MM.1S (cell line): ENCODE results near the gene SYNRG.

Source experiments
- DNase-seq: peaks from one replicate; pipeline ENCODE4 v3.0.0-alpha.2; 2015
- H2AFZ ChIP-seq: fragments of 300-600 bp; sonication (generic); 2 replicates; pipeline ENCODE4 v1.6.0; 2016; ENCODE audit warnings: antibody characterized with exemption, low read length
- H3F3A ChIP-seq: fragments of 300-600 bp; sonication (generic); 2 replicates; pipeline ENCODE4 v1.6.1; 2016; ENCODE audit warnings: mild to moderate bottlenecking, antibody characterized with exemption, low read length, moderate library complexity, mixed read lengths; ENCODE audit not compliant: insufficient read depth
- H3K27ac ChIP-seq: fragments of 300-600 bp; sonication (generic); 2 replicates; pipeline ENCODE4 v1.5.1; 2016; ENCODE audit warnings: mild to moderate bottlenecking, low read length
- H3K27me3 ChIP-seq: fragments of 300-600 bp; sonication (generic); replicated peaks from 2 replicates; pipeline ENCODE4 v1.6.0; 2016; ENCODE audit warnings: low read length; ENCODE audit not compliant: insufficient read depth
- H3K36me3 ChIP-seq: fragments of 300-600 bp; sonication (generic); replicated peaks from 2 replicates; pipeline ENCODE4 v1.6.1; 2016; ENCODE audit warnings: mild to moderate bottlenecking, low read length, mixed read lengths; ENCODE audit not compliant: insufficient read depth
- H3K4me1 ChIP-seq: fragments of 300-600 bp; sonication (generic); 2 replicates; pipeline ENCODE4 v1.6.1; 2016; ENCODE audit warnings: low read length, mixed read lengths
- H3K4me2 ChIP-seq: fragments of 300-600 bp; sonication (generic); 2 replicates; pipeline ENCODE4 v1.6.0; 2016; ENCODE audit warnings: low read depth, low read length
- H3K4me3 ChIP-seq: fragments of 300-600 bp; sonication (generic); 2 replicates; pipeline ENCODE4 v1.5.1; 2016; ENCODE audit warnings: low read length, mixed read lengths
- H3K79me2 ChIP-seq: fragments of 300-600 bp; sonication (generic); 2 replicates; pipeline ENCODE4 v1.6.1; 2016; ENCODE audit warnings: mixed run types, low read length, mixed read lengths
- H3K9ac ChIP-seq: fragments of 300-600 bp; sonication (generic); 2 replicates; pipeline ENCODE4 v1.6.1; 2016; ENCODE audit warnings: low read length, mixed read lengths
- H3K9me2 ChIP-seq: fragments of 300-600 bp; sonication (generic); replicated peaks from 2 replicates; pipeline ENCODE4 v1.6.1; 2016; ENCODE audit warnings: mild to moderate bottlenecking, low read length, mixed read lengths; ENCODE audit not compliant: insufficient read depth
- H3K9me3 ChIP-seq: fragments of 300-600 bp; sonication (generic); replicated peaks from 2 replicates; pipeline ENCODE4 v1.6.1; 2016; ENCODE audit warnings: mild to moderate bottlenecking, low read length, mixed read lengths; ENCODE audit not compliant: insufficient read depth
- H4K20me1 ChIP-seq: fragments of 300-600 bp; sonication (generic); 2 replicates; pipeline ENCODE4 v1.6.1; 2016; ENCODE audit warnings: mild to moderate bottlenecking, low read length, moderate library complexity, mixed read lengths; ENCODE audit not compliant: insufficient read depth
- EZH2 ChIP-seq: fragments of 300-600 bp; sonication (generic); optimal IDR thresholded peaks from 2 replicates; pipeline ENCODE3; 2017; ENCODE audit warnings: low read depth, mild to moderate bottlenecking, antibody characterized with exemption, low read length, mixed read lengths
- EZH2phosphoT487 ChIP-seq: fragments of 300-600 bp; sonication (generic); IDR thresholded peaks from 2 replicates; pipeline ENCODE4 v1.6.1; 2018; ENCODE audit warnings: antibody characterized with exemption, low read length
- TF ChIP-seq, protein P1 (sequence below): fragments of 300-600 bp; sonication (generic); IDR thresholded peaks from 2 replicates; pipeline ENCODE4 v1.5.1; 2016; ENCODE audit warnings: antibody characterized with exemption, low read length, mixed read lengths

The SYNRG gene

GRCh38 chr17:37520174-37520573, 89.0 kb downstream of the SYNRG start:
- Histone ChIP-seq H3K4me3 (no peak overlapping the region), H3K36me3 (peaks cover 4% of the 10 kb centered on the region), H3K27me3 (no peaks in the 10 kb centered on the region), H3F3A (no peaks in the 10 kb centered on the region; the same call in 1 of the 2 replicates), H3K9me3 (no peaks in the 10 kb centered on the region), H3K4me2 (no peak overlapping the region), H4K20me1 (no peaks in the 10 kb centered on the region), H3K79me2 (no peaks in the 10 kb centered on the region), H3K4me1 (no peaks in the 10 kb centered on the region), H3K27ac (no peak overlapping the region), H3K9me2 (no peaks in the 10 kb centered on the region), H2AFZ (no peak overlapping the region), H3K9ac (no peak overlapping the region)
- TF ChIP-seq EZH2phosphoT487 = no peak
- TF ChIP-seq EZH2 = no peak
- TF ChIP-seq, protein P1, sequence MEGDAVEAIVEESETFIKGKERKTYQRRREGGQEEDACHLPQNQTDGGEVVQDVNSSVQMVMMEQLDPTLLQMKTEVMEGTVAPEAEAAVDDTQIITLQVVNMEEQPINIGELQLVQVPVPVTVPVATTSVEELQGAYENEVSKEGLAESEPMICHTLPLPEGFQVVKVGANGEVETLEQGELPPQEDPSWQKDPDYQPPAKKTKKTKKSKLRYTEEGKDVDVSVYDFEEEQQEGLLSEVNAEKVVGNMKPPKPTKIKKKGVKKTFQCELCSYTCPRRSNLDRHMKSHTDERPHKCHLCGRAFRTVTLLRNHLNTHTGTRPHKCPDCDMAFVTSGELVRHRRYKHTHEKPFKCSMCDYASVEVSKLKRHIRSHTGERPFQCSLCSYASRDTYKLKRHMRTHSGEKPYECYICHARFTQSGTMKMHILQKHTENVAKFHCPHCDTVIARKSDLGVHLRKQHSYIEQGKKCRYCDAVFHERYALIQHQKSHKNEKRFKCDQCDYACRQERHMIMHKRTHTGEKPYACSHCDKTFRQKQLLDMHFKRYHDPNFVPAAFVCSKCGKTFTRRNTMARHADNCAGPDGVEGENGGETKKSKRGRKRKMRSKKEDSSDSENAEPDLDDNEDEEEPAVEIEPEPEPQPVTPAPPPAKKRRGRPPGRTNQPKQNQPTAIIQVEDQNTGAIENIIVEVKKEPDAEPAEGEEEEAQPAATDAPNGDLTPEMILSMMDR = no peak
- DNase-seq = no peak

GRCh38 chr17:37519251-37519985, 89.8 kb downstream of the SYNRG start:
- Histone ChIP-seq H3K27me3 (no peaks in the 10 kb centered on the region), H3F3A (no peaks in the 10 kb centered on the region; the same call in 1 of the 2 replicates), H4K20me1 (no peaks in the 10 kb centered on the region), H3K9me2 (no peaks in the 10 kb centered on the region), H2AFZ (no peak overlapping the region), H3K9me3 (no peaks in the 10 kb centered on the region), H3K4me3 (no peak overlapping the region), H3K27ac (no peak overlapping the region), H3K4me2 (no peak overlapping the region), H3K36me3 (peaks cover 4% of the 10 kb centered on the region), H3K9ac (no peak overlapping the region), H3K79me2 (no peaks in the 10 kb centered on the region), H3K4me1 (no peaks in the 10 kb centered on the region)
- no peak for DNase-seq
- TF ChIP-seq EZH2 = no peak
- TF ChIP-seq, protein P1 = no peak
- no peak for TF ChIP-seq EZH2phosphoT487

- no peaks in the 10 kb centered on the region for H3K4me1 ChIP-seq
- no peak for DNase-seq
- no peaks in the 10 kb centered on the region for H4K20me1 ChIP-seq
- no peaks in the 10 kb centered on the region for H3K27me3 ChIP-seq
- no peak overlapping the region for H3K4me3 ChIP-seq
- no peaks in the 10 kb centered on the region; the same call in 1 of the 2 replicates for H3F3A ChIP-seq
- no peak overlapping the region for H3K27ac ChIP-seq
- no peak overlapping the region for H3K4me2 ChIP-seq
- TF ChIP-seq, protein P1 = no peak
- TF ChIP-seq EZH2phosphoT487 (no peak), EZH2 (no peak)
- no peaks in the 10 kb centered on the region for H3K9me2 ChIP-seq
- H3K36me3 ChIP-seq = peaks cover 4% of the 10 kb centered on the region
- no peak overlapping the region for H2AFZ ChIP-seq
- no peaks in the 10 kb centered on the region for H3K79me2 ChIP-seq
- no peaks in the 10 kb centered on the region for H3K9me3 ChIP-seq
- no peak overlapping the region for H3K9ac ChIP-seq
Measured at GRCh38 chr17:37518826-37519225, 90.4 kb downstream of the SYNRG start.
